ENCODE data around the gene PROM1. TPM values are rescaled to one million over a fixed set of nuclear protein-coding genes. Genes with fewer than 3 reads are reported as not detected.

Gene PROM1
- total and polyA plus RNA-seq, 2 donors from 2014 or later, result 28.8 to 276 TPM

- peaks cover 3% of the 10 kb centered on the region for H3K27me3 ChIP-seq (ENCODE audit: control insufficient read depth, insufficient read depth, low read length)
- intact Hi-C loops (cut with DNase I), result no loop called here
- no peaks in the 10 kb centered on the region for H3K9me3 ChIP-seq (ENCODE audit: control insufficient read depth in 2 of 3, insufficient read depth in 1 of 3, low read length in 3 of 3)
- DNase-seq (no peak), FAIRE-seq (no peak)
- H3K36me3 ChIP-seq (ENCODE audit: control insufficient read depth in 2 of 3, insufficient read depth in 3 of 3, low read length in 3 of 3), result no peaks in the 10 kb centered on the region
- no peak overlapping the region for H3K9ac ChIP-seq (ENCODE audit: low read length in 3 of 3)
- no peak overlapping the region for H3K4me3 ChIP-seq (ENCODE audit: low read length in 3 of 3)
- peaks cover 0 to 5% (median 0%) of the 10 kb centered on the region in 3 donors for H3K4me1 ChIP-seq (ENCODE audit: control insufficient read depth in 2 of 3, insufficient read depth in 2 of 3, low read depth in 1 of 3, low read length in 3 of 3)
- no peak for TF ChIP-seq CTCF (IDR thresholded peaks at IDR 0.05; ENCODE audit: borderline replicate concordance, extremely low read depth, insufficient read depth)
- no peak overlapping the region for H3K27ac ChIP-seq (ENCODE audit: low read depth in 2 of 2, low read length in 2 of 2)
These were observed 5.5 kb downstream of the PROM1 start for GRCh38 chr4:16078195-16078760.

GRCh38 chr4:16077786-16078185 lies 6.0 kb downstream of the PROM1 start:
- H3K27me3 ChIP-seq (ENCODE audit: control insufficient read depth, insufficient read depth, low read length), result peaks cover under 1% of the 10 kb centered on the region
- TF ChIP-seq CTCF (IDR thresholded peaks at IDR 0.05; ENCODE audit: borderline replicate concordance, extremely low read depth, insufficient read depth), result no peak
- H3K9me3 ChIP-seq (ENCODE audit: control insufficient read depth in 2 of 3, insufficient read depth in 1 of 3, low read length in 3 of 3), result no peaks in the 10 kb centered on the region
- H3K9ac ChIP-seq (ENCODE audit: low read length in 3 of 3), result no peak overlapping the region
- FAIRE-seq (no peak), DNase-seq (no peak)
- peaks cover 0 to 5% (median 0%) of the 10 kb centered on the region in 3 donors for H3K4me1 ChIP-seq (ENCODE audit: control insufficient read depth in 2 of 3, insufficient read depth in 2 of 3, low read depth in 1 of 3, low read length in 3 of 3)
- H3K36me3 ChIP-seq (ENCODE audit: control insufficient read depth in 2 of 3, insufficient read depth in 3 of 3, low read length in 3 of 3), result no peaks in the 10 kb centered on the region
- intact Hi-C loops (cut with DNase I), result no loop called here
- H3K27ac ChIP-seq (ENCODE audit: low read depth in 2 of 2, low read length in 2 of 2), result no peak overlapping the region
- H3K4me3 ChIP-seq (ENCODE audit: low read length in 3 of 3), result no peak overlapping the region

GRCh38 chr4:16075975-16076757 lies 7.7 kb downstream of the PROM1 start:
- no peak for FAIRE-seq
- H3K27ac ChIP-seq (ENCODE audit: low read depth in 2 of 2, low read length in 2 of 2), result no peak overlapping the region

More at GRCh38 chr4:16075975-16076757, 7.7 kb downstream of the PROM1 start:
- Histone ChIP-seq H3K4me3 (ENCODE audit: low read length in 3 of 3) (no peak overlapping the region), H3K36me3 (ENCODE audit: control insufficient read depth in 2 of 3, insufficient read depth in 3 of 3, low read length in 3 of 3) (no peaks in the 10 kb centered on the region), H3K9ac (ENCODE audit: low read length in 3 of 3) (no peak overlapping the region), H3K9me3 (ENCODE audit: control insufficient read depth in 2 of 3, insufficient read depth in 1 of 3, low read length in 3 of 3) (no peaks in the 10 kb centered on the region), H3K4me1 (ENCODE audit: control insufficient read depth in 2 of 3, insufficient read depth in 2 of 3, low read depth in 1 of 3, low read length in 3 of 3) (no peaks in the 10 kb centered on the region), H3K27me3 (ENCODE audit: control insufficient read depth, insufficient read depth, low read length) (no peaks in the 10 kb centered on the region)
- intact Hi-C loops (cut with DNase I), result no loop called here
- no peak for DNase-seq
- no peak for TF ChIP-seq CTCF (IDR thresholded peaks at IDR 0.05; ENCODE audit: borderline replicate concordance, extremely low read depth, insufficient read depth)

Data from kidney (tissue), 14 donors.